Adipocyte (in vitro differentiated cells): ENCODE results near the gene CHCHD4.
A peak's percentile ranks its signal among the peaks of the same experiment; 100 is the strongest.

ENCODE experiments used
- DNase-seq: peaks from one replicate; pipeline ENCODE4 v3.0.0-alpha.2; 2015; ENCODE audit warnings: low read depth
- H3K27me3 ChIP-seq: replicated peaks from 2 replicates; pipeline ENCODE4 v1.7.0; 2013; ENCODE audit warnings: mild to moderate bottlenecking, low read length, moderate library complexity; ENCODE audit not compliant: control insufficient read depth, insufficient read depth
- H3K36me3 ChIP-seq: 2 replicates; pipeline ENCODE4 v1.7.0; 2013; ENCODE audit warnings: low read length, mild to moderate bottlenecking, moderate library complexity; ENCODE audit not compliant: control insufficient read depth, insufficient read depth, severe bottlenecking
- H3K4me1 ChIP-seq: 2 replicates; pipeline ENCODE4 v1.7.0; 2013; ENCODE audit warnings: mild to moderate bottlenecking, low read length, moderate library complexity; ENCODE audit not compliant: control insufficient read depth, insufficient read depth
- H3K4me3 ChIP-seq: 2 replicates; pipeline ENCODE4 v1.7.0; 2013; ENCODE audit warnings: mild to moderate bottlenecking, low read length, moderate library complexity
- H3K9ac ChIP-seq: 2 replicates; pipeline ENCODE4 v1.7.0; 2013; ENCODE audit warnings: mild to moderate bottlenecking, low read length, moderate library complexity
- H3K9me3 ChIP-seq: 2 replicates; pipeline ENCODE4 v1.7.0; 2013; ENCODE audit warnings: mild to moderate bottlenecking, low read length, moderate library complexity; ENCODE audit not compliant: control insufficient read depth

Gene CHCHD4

GRCh38 chr3:14124615-14125192 lies at the start of gene CHCHD4, which contains the start of gene TMEM43:
Gene CHCHD4 (minus strand): TSS chr3:14124870. CDS start chr3:14124676, 194 bp downstream.
Gene TMEM43 (plus strand): TSS chr3:14125052. CDS start chr3:14125194, 142 bp downstream.
- peaks cover 32% of the 10 kb centered on the region for H3K4me1 ChIP-seq
- peak within 1 kb of the TSS; percentile 92 for H3K4me3 ChIP-seq
- H3K27me3 ChIP-seq: no peaks in the 10 kb centered on the region
- DNase-seq: peak; percentile 100
- peak within 1 kb of the TSS; percentile 98 for H3K9ac ChIP-seq
- peaks cover 24% of the 10 kb centered on the region for H3K36me3 ChIP-seq
- H3K9me3 ChIP-seq: no peaks in the 10 kb centered on the region

- no peaks in the 10 kb centered on the region for H3K27me3 ChIP-seq
- peaks cover 27% of the 10 kb centered on the region for H3K4me1 ChIP-seq
- no peak overlapping the region for H3K9ac ChIP-seq
- no peak for DNase-seq
- no peak overlapping the region for H3K4me3 ChIP-seq
- H3K36me3 ChIP-seq: peaks cover 55% of the 10 kb centered on the region
- no peaks in the 10 kb centered on the region for H3K9me3 ChIP-seq
Observed at GRCh38 chr3:14172496-14172895, 47.8 kb upstream of the CHCHD4 start.

GRCh38 chr3:14170531-14171159 lies 46.0 kb upstream of the CHCHD4 start:
- H3K9ac ChIP-seq: no peak overlapping the region
- peak; percentile 75 for DNase-seq

GRCh38 chr3:14169871-14170270 lies 45.2 kb upstream of the CHCHD4 start:
- Histone ChIP-seq H3K9ac (no peak overlapping the region), H3K4me1 (peaks cover 14% of the 10 kb centered on the region), H3K27me3 (no peaks in the 10 kb centered on the region), H3K4me3 (no peak overlapping the region), H3K36me3 (peaks cover 80% of the 10 kb centered on the region), H3K9me3 (no peaks in the 10 kb centered on the region)
- no peak for DNase-seq

More at GRCh38 chr3:14170531-14171159, 46.0 kb upstream of the CHCHD4 start:
- H3K4me1 ChIP-seq: peaks cover 17% of the 10 kb centered on the region
- H3K4me3 ChIP-seq: no peak overlapping the region
- H3K36me3 ChIP-seq: peaks cover 72% of the 10 kb centered on the region
- H3K9me3 ChIP-seq: no peaks in the 10 kb centered on the region
- H3K27me3 ChIP-seq: no peaks in the 10 kb centered on the region

GRCh38 chr3:14169435-14169834 lies 44.8 kb upstream of the CHCHD4 start:
- Histone ChIP-seq H3K9ac (no peak overlapping the region), H3K4me1 (peaks cover 14% of the 10 kb centered on the region), H3K36me3 (peaks cover 84% of the 10 kb centered on the region), H3K9me3 (no peaks in the 10 kb centered on the region), H3K4me3 (no peak overlapping the region), H3K27me3 (no peaks in the 10 kb centered on the region)
- no peak for DNase-seq

GRCh38 chr3:14166877-14167603 lies 42.4 kb upstream of the CHCHD4 start:
- Histone ChIP-seq H3K9me3 (peaks cover 3% of the 10 kb centered on the region), H3K27me3 (no peaks in the 10 kb centered on the region), H3K4me3 (no peak overlapping the region), H3K4me1 (peaks cover 14% of the 10 kb centered on the region), H3K9ac (no peak overlapping the region), H3K36me3 (peaks cover 99% of the 10 kb centered on the region)
- DNase-seq: peak; percentile 77

GRCh38 chr3:14162178-14162577 lies 37.5 kb upstream of the CHCHD4 start:
- Histone ChIP-seq H3K27me3 (no peaks in the 10 kb centered on the region), H3K9ac (no peak overlapping the region), H3K36me3 (peaks cover 99% of the 10 kb centered on the region), H3K9me3 (peaks cover 18% of the 10 kb centered on the region), H3K4me3 (no peak overlapping the region), H3K4me1 (no peaks in the 10 kb centered on the region)
- no peak for DNase-seq

GRCh38 chr3:14161282-14161681 lies 36.6 kb upstream of the CHCHD4 start:
- Histone ChIP-seq H3K27me3 (no peaks in the 10 kb centered on the region), H3K36me3 (peaks cover 100% of the 10 kb centered on the region), H3K9me3 (peaks cover 18% of the 10 kb centered on the region), H3K4me1 (no peaks in the 10 kb centered on the region), H3K9ac (no peak overlapping the region), H3K4me3 (no peak overlapping the region)
- DNase-seq: no peak

GRCh38 chr3:14159426-14159825 lies 34.8 kb upstream of the CHCHD4 start:
- no peaks in the 10 kb centered on the region for H3K4me1 ChIP-seq
- H3K4me3 ChIP-seq: no peak overlapping the region
- no peaks in the 10 kb centered on the region for H3K27me3 ChIP-seq
- H3K9me3 ChIP-seq: peaks cover 18% of the 10 kb centered on the region
- DNase-seq: no peak
- no peak overlapping the region for H3K9ac ChIP-seq
- H3K36me3 ChIP-seq: peaks cover 89% of the 10 kb centered on the region

- no peak overlapping the region for H3K4me3 ChIP-seq
- peaks cover 89% of the 10 kb centered on the region for H3K36me3 ChIP-seq
- no peak overlapping the region for H3K9ac ChIP-seq
- peaks cover 18% of the 10 kb centered on the region for H3K9me3 ChIP-seq
- no peaks in the 10 kb centered on the region for H3K27me3 ChIP-seq
- H3K4me1 ChIP-seq: no peaks in the 10 kb centered on the region
- DNase-seq: no peak
Observed at GRCh38 chr3:14158370-14158769, 33.7 kb upstream of the CHCHD4 start.

- no peak for DNase-seq
- H3K4me1 ChIP-seq: no peaks in the 10 kb centered on the region
- no peak overlapping the region for H3K4me3 ChIP-seq
- H3K9me3 ChIP-seq: peaks cover 18% of the 10 kb centered on the region
- no peak overlapping the region for H3K9ac ChIP-seq
- no peaks in the 10 kb centered on the region for H3K27me3 ChIP-seq
- peaks cover 89% of the 10 kb centered on the region for H3K36me3 ChIP-seq
Observed at GRCh38 chr3:14157951-14158350, 33.3 kb upstream of the CHCHD4 start.
